RWPE2 (cell line): ENCODE measurements around the gene SMG6.

ENCODE experiments used
- ATAC-seq: fragments of 200-7000 bp; cut with Tn5 transposase; 3 replicates; pipeline ENCODE4 v1.9.1; 2021; ENCODE audit warnings: low read depth
- DNase-seq: peaks from one replicate; pipeline ENCODE4 v3.0.0-alpha.2; 2020; ENCODE audit warnings: low spot score
- H3K27ac ChIP-seq: fragments of 450-650 bp; 2 replicates; pipeline ENCODE4 v1.5.1; 2017; ENCODE audit warnings: mild to moderate bottlenecking; ENCODE audit not compliant: poor library complexity, severe bottlenecking
- H3K27me3 ChIP-seq: fragments of 250-450 bp; sonication (Bioruptor Pico); 2 replicates; pipeline ENCODE4 v1.5.1; 2021; ENCODE audit warnings: mild to moderate bottlenecking, moderate library complexity; ENCODE audit not compliant: insufficient read depth, poor library complexity, severe bottlenecking
- H3K36me3 ChIP-seq: fragments of 250-450 bp; sonication (Bioruptor Pico); 2 replicates; pipeline ENCODE4 v1.5.1; 2020; ENCODE audit warnings: low read depth, mild to moderate bottlenecking, moderate library complexity
- H3K4me1 ChIP-seq: fragments of 250-450 bp; sonication (Bioruptor Pico); 2 replicates; pipeline ENCODE4 v1.5.1; 2021; ENCODE audit warnings: mild to moderate bottlenecking, moderate library complexity; ENCODE audit not compliant: insufficient read depth, poor library complexity, severe bottlenecking
- H3K4me3 ChIP-seq: fragments of 250-450 bp; sonication (Bioruptor Pico); 2 replicates; pipeline ENCODE4 v1.5.1; 2021; ENCODE audit warnings: mild to moderate bottlenecking, moderate library complexity; ENCODE audit not compliant: severe bottlenecking
- H3K9me3 ChIP-seq: fragments of 250-450 bp; sonication (Bioruptor Pico); 2 replicates; pipeline ENCODE4 v1.5.1; 2021; ENCODE audit warnings: mild to moderate bottlenecking, moderate library complexity; ENCODE audit not compliant: severe bottlenecking
- TF ChIP-seq, protein P1 (sequence below): fragments of 450-650 bp; IDR thresholded peaks from one replicate; pipeline ENCODE4 v1.5.1; 2017; ENCODE audit warnings: mild to moderate bottlenecking, moderate library complexity; ENCODE audit not compliant: poor library complexity, severe bottlenecking

Gene SMG6

DNA sequence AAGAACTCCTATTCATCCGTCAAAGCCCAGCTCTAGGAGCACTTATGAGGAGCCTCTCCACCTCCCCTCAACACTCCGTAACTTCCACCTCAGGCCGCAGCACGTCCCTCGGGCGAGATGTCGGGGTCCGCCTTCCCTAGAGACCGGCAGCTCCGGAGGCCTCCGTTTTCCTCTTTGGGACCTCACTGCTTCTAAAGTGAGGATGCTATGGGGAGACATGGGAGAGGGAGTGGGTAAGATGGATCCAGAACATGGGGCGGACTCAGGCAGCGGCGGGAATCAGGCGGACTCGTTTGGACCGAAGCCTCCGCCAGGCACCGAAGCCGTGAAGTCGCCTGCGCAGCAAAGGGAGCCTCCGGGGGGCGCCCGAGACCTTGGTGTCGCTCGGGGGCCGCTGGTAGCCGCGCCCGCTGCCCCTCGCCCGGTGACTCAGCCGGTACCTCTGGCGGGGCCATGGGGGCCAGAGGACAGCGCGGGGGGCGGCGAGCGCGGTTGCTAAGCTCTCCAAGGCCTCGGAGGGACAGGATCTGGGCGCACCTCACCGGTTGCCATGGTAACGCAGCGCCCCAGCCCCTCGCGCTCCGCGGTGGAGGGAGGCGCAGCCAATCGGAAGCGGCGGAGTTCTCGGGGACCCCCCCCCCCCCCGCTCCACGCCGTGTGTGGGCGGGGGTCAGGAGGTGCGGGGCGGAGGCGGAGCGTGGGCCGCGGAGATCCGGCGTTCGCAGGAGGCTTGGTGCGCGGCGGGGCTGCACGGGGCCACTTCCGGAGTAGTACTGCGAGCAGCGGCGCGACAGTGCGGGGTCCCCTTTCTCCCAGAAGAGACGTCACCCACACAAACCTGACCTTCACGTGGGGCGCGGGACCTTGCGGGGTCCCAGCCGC is 250.0 kb downstream of the SMG6 start:
- ATAC-seq (peak; percentile 6; the same call in 2 of the 3 replicates), DNase-seq (no peak)
- TF ChIP-seq, protein P1, sequence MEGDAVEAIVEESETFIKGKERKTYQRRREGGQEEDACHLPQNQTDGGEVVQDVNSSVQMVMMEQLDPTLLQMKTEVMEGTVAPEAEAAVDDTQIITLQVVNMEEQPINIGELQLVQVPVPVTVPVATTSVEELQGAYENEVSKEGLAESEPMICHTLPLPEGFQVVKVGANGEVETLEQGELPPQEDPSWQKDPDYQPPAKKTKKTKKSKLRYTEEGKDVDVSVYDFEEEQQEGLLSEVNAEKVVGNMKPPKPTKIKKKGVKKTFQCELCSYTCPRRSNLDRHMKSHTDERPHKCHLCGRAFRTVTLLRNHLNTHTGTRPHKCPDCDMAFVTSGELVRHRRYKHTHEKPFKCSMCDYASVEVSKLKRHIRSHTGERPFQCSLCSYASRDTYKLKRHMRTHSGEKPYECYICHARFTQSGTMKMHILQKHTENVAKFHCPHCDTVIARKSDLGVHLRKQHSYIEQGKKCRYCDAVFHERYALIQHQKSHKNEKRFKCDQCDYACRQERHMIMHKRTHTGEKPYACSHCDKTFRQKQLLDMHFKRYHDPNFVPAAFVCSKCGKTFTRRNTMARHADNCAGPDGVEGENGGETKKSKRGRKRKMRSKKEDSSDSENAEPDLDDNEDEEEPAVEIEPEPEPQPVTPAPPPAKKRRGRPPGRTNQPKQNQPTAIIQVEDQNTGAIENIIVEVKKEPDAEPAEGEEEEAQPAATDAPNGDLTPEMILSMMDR: peak; percentile 78
- no peaks in the 10 kb centered on the region for H3K9me3 ChIP-seq
- no peaks in the 10 kb centered on the region for H3K4me1 ChIP-seq
- peak overlapping the region; percentile 39 for H3K4me3 ChIP-seq
- peaks cover 2% of the 10 kb centered on the region for H3K27me3 ChIP-seq
- no peaks in the 10 kb centered on the region for H3K36me3 ChIP-seq
- peak overlapping the region; percentile 11 for H3K27ac ChIP-seq

DNA sequence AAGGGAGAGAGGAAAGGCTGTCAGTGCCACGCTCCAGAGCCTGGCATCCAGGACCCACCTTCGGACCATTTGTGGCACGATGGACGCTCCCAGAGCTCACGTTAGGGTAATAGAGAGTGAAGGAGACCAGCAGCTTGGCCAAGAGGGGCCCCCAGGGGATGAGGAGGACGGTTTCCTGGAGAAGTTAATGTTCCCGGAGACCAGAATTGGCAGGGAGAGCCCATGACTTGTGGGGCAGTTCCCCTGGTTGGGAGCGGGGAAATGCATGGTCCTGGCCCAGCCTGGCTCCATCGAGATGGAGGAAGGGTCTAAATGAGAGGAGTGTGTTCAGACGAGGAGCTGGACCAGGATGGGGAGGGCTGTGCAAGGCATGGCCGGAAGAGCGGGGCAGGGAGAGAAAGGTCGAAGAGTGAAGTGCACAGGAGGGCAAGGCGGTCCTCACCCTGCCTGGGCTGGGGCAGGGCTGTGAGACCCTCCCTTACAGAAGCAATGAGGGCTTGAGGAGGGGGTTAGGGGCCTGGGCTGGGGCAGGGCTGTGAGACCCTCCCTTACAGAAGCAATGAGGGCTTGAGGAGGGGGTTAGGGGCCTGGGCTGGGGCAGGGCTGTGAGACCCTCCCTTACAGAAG is 251.5 kb downstream of the SMG6 start:
- DNase-seq (no peak), ATAC-seq (no peak)
- H3K9me3 ChIP-seq: no peaks in the 10 kb centered on the region
- peaks cover 2% of the 10 kb centered on the region for H3K27me3 ChIP-seq
- H3K4me3 ChIP-seq: no peak overlapping the region
- no peak overlapping the region for H3K27ac ChIP-seq
- TF ChIP-seq, protein P1: no peak
- H3K36me3 ChIP-seq: no peaks in the 10 kb centered on the region
- no peaks in the 10 kb centered on the region for H3K4me1 ChIP-seq

DNA sequence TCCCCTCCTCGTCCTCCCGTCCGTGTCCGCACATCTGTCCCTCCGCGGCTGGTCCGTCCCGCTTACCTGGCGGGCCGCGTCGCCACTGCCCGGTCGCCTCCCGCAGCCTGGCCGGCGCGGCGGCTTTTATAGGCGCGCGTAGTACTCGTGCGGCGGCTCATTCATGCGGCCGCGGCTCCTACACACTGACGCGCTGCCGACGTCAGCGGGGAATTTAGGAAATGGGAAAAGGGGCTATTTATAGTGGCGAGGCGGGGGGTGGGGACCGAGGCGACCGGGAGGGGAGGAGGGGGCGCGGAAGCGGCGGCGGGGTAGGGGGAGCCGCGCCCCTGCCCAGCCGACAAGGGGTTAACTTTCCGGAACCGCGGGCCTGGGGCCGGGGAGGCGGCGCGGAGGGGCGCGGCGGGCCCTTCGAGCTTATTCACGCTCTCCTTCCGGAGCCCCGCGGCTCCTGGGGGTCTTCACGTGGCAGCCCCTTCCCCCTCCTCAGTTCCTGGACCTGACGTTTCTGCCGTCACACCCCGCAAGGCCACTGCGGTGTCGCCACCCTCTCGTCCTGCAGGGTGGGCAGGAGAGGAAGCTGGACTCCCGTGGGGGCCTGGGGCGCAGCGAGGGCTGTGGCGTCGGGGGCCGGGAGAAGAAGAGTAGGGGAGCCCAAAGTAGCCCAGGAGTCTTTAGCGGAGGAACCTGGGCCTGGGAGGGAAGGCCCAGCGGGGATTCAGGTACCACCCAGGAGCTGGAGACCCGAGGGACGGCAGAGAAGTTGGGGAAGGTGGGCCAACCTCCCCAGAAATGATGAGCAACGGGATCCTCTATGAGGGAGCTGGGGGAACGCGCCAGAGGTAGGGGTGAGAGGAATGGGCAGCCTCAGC is 252.3 kb downstream of the SMG6 start:
- Histone ChIP-seq H3K27me3 (peaks cover 2% of the 10 kb centered on the region), H3K4me1 (no peaks in the 10 kb centered on the region), H3K36me3 (no peaks in the 10 kb centered on the region), H3K4me3 (peak overlapping the region; percentile 79), H3K27ac (no peak overlapping the region), H3K9me3 (no peaks in the 10 kb centered on the region)
- ATAC-seq (no peak), DNase-seq (no peak)
- TF ChIP-seq, protein P1: no peak

DNA sequence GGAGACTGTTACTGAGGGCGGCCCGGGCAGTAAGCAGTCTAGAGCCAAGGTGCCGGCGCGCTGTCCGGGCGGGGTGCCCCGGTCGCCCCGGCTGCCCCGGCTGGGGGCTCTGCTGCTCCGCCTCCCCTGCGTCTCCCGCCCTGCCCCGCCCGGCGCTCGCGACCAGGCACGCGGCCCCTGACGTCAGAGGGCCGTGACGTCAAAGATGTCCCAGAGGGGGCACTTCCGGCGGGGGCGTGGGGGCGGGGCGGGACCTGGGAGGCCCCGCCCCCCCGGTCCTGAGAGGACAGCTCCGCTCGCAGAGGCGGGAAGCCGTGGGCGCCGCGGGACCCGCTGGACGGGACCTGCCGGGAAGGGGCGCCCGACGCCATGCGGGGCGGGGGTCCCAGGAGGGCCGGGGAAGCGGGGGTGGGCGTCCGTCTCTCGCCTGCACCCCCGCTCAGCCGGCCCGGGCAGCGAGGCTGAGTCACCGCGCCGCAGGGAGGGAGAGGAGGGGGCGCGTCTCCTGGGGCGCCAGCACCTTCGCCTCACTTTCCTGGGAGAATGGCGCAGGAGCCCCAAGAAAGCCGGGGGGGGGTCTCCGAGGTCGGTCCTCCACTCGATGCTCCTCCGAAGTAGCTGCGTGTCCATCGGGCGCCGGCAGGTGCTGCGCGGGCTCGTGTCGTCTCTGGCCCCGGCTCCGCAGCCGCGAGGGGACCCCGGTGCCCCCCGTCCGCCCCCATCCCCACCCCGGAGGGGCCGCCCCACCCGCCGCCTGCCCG is 253.1 kb downstream of the SMG6 start:
- Histone ChIP-seq H3K27ac (no peak overlapping the region), H3K27me3 (peaks cover 2% of the 10 kb centered on the region), H3K4me3 (peak overlapping the region; percentile 79), H3K36me3 (no peaks in the 10 kb centered on the region), H3K9me3 (no peaks in the 10 kb centered on the region), H3K4me1 (no peaks in the 10 kb centered on the region)
- TF ChIP-seq, protein P1: no peak
- DNase-seq (peak; percentile 70), ATAC-seq (no peak)
